GM19023 (cell line): ENCODE measurements around the gene HLA-DQB1.
A peak's percentile ranks its signal among the peaks of the same experiment; 100 is the strongest.
"Not testable (repeated sequence)": the region's sequence is repeated elsewhere in the genome, so short reads cannot be mapped to it uniquely, and the experiment has no call there.

Experiments
- ATAC-seq: cut with Tn5 transposase; IDR thresholded peaks from one replicate; pipeline ENCODE4 v1.9.1; 2021; ENCODE audit warnings: mild to moderate bottlenecking, moderate library complexity; ENCODE audit not compliant: unreplicated experiment

The HLA-DQB1 gene

DNA sequence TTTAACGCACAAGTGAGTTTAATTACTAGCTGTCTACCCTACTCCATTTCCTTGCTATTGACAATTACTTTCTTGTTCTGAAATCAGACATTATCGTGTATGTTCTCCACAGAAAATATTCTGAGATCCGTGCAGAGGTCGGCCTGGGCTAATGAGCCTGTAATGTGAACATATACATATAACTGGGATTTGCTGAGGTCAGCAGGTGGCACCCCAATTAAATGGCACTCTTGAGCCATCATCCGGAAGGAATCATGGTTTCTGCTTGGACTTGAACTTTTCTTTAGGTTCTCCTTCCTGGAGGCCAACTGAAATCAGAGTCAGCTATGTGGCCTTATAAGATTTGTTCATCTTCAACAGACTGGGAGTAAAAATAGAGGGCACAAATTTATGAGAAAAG is 3.6 kb downstream of the HLA-DQB1 start:
- no peak for ATAC-seq

DNA sequence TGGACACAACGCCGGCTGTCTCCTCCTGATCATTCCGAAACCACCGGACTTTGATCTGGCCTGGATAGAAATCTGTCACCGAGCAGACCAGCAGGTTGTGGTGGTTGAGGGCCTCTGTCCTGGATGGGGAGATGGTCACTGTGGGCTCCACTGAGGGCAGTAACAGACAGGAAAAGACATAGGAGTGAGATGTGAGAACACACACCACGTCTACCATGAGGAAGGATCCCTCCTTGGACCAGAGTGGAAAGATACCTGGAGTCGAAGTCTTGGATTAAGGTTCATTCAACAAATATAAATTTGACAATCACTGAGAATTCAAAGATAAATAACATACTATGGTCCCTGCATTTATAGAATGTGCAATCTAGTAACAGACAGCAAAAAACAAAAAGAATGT is 4.4 kb downstream of the HLA-DQB1 start:
- no peak for ATAC-seq

DNA sequence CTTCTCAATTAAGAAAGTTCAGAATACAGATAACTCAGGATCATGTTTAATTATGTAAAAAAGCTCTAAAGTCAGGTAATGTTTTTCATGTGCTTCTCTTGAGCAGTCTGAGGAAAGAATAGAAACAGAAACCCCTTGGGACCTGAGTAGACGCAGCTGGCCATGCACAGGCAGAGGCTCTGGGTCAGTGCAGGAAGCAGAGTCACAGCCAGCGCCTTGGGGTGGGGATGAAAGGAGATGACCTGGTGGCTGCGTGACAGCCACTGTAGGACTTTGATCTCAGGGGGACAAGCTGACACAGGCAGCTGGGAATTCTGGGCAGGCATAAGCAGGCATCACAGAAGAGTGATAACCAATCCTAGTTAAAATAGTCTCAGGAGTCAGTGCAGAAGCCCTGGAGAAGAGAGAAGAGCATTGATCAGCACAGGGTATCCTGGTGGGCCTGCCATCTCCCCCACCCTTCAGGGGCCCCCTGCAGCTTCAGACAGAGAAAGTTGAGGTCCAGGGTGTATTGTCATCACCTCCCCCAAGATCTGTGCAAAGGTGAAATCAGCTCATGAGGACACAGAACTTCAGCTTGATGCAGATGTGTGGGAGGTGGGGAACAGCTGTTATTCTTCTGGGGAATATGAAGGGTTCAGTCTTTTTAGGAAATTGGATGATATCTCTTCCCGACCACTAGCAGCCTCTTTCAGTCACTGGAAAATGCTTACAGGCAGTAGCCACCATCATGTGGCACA is 6.4 kb downstream of the HLA-DQB1 start:
- no peak for ATAC-seq

DNA sequence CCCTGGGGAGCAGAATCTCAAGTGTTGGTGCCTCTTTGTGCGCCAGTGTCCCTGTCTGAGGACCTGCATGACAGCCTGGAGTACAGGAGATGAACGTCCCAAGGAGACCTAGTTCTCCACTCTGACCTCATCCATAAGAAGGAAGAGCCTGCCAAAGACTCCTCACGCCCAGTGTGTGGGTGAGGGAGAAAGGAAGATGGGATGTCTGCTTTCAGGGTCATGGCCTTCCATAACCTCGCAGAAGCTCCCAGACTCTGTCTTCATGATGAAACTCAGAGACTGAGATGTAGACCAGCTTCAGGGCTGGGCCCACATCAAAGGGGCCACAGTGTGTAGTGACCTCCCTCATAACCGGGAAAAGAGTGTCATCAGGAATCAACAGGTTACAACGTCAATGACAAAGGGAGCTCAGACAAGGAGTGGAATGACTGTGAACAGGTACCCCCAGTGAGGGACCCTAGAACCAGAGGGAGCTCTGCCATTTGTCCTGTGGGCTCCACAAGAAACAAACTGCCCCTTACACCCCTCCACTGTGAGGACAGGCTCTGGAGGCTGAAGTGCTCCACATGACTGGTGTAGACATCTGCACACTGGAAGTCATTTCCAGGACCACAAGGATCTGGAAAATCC is 8.1 kb downstream of the HLA-DQB1 start:
- ATAC-seq: no peak

DNA sequence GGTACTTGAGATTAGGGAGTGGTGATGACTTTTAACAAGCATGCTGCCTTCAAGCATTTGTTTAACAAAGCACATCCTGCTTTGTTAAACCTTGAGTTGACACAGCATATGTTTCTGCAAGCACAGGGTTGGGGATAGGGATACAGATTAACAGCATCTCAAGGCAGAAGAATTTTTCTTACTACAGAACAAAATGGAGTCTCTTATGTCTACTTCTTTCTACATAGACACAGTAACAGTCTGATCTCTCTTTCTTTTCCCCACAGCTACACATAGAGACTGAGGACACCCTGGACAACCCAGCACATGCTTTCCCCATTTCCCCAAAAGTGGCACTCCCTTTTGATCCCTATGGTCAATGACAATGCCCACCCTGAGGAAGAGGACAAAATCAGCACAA is 8.6 kb downstream of the HLA-DQB1 start:
- ATAC-seq: not testable (repeated sequence)

- ATAC-seq: not testable (repeated sequence)
Measured at GRCh38 chr6:32657329-32657728, 9.1 kb downstream of the HLA-DQB1 start.

- no peak for ATAC-seq
Measured at GRCh38 chr6:32655203-32655710, 11.2 kb downstream of the HLA-DQB1 start.

DNA sequence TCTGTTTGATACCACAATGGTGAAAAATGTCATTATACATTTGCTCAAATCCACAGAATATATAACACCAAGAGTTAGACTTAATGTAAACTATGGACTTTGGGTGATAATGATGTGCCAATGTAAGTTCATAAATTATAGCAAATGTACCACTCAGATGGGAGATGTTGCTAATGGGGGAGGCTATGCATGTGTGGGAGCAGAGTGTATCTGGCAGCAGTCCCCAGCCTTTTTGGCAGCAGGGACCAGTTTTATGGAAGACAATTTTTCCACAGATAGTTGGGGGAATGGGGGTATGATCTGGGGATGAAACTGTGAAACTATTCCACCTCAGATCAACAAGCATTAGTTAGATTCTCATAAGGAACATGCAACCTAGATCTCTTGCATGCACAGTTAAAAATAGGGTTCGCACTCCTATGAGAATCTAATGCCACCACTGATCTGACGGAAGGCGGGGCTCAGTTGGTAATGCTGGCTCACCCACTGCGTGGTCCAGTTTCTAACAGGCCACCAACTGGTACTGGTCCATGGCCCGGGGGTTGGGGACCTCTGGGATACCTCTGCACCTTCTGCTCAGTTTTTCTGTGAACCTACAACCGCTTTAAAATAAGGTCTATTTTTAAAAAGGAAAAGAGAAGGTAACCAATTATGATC is 21.3 kb downstream of the HLA-DQB1 start:
- no peak for ATAC-seq

GRCh38 chr6:32643904-32644303 is 22.6 kb downstream of the HLA-DQB1 start:
- no peak for ATAC-seq

GRCh38 chr6:32642720-32643106 is 23.7 kb downstream of the HLA-DQB1 start:
- no peak for ATAC-seq

- not testable (repeated sequence) for ATAC-seq
Measured at GRCh38 chr6:32641785-32642719, 24.4 kb downstream of the HLA-DQB1 start.

DNA sequence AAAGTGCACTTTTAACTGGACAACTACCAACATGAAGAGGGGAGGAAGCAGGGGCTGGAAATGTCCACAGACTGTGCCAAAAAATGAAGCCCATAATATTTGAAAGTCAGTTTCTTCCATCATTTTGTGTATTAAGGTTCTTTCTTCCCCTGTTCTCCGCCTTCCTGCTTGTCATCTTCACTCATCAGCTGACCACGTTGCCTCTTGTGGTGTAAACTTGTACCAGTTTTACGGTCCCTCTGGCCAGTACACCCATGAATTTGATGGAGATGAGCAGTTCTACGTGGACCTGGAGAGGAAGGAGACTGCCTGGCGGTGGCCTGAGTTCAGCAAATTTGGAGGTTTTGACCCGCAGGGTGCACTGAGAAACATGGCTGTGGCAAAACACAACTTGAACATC is 25.3 kb downstream of the HLA-DQB1 start:
- ATAC-seq: no peak

DNA sequence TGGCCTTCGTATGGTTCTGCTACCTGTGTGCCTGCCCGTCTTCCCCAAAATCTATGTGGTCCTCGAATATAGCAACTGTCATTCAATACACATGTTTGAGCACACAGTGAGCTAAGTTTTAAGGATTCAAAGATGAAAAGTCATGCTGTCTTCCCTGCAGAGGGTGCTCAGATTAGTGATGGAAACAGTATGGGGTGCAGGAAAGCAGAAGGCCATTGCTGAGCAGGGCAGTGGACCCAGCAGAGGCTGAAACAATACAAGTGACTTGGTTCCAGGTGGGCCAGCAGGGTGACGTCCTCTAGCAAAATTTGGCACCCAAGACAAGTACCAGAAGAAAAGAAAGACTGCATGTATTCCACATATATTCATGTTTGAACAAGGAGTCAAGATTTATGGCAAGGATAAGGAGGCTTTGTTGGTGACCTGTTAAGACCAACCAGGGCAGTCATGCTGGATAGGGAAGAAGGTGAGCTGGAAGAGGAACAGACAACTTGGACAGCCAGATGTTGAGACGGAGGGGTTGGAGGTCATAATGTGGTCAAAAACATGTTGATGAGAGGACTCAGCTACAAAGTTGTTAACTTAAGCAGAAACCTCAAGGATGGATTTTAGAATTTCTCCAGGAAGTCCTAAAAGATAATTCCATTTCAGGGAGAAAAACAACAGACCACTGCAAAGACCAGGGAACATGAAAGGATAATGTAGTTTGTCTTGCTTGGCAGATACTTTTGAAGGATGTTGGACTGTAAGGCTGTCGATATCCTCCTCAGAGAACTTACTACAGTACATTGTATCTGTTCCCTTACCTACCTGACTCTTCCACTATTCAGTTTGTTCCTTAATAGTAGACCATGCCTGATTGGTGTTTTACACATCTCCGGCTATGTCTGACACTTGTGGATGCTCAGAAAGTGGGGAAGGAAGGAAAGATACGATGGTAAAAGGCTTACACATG is 26.7 kb downstream of the HLA-DQB1 start:
- no peak for ATAC-seq

DNA sequence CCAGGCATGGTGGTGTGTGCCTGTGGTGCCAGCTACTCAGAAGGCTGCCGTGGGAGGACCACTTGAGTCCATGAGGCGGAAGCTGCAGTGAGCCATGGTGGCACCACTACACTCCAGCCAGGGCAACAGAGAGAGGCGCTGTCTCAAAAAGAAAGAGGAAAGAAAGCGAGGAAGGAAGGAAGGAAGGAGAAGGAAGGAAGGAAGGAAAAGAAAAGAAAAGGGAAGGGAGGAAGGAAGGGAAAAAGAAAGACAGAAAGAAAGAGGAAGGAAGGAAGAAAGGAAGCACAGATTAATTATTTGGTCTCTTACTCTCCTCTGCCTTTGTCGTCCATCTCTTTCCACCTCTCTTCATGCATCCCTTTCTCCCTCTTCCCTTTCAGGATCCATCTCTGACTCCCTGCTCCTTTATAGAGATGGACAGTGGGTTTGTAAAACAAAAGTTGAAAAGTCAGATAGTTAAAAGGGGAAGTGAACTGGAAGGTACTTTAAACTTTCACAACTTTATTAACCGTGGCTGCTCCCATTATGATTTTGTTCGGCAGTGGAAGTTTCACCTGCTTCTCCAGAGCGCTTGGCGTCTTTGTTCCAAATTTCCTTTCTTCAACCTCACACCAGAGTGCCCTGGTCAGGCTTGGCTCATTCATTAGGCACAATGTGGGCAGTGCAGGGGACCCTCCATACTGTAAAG is 27.8 kb downstream of the HLA-DQB1 start:
- ATAC-seq: no peak

GRCh38 chr6:32637883-32638282 is 28.6 kb downstream of the HLA-DQB1 start:
- ATAC-seq: no peak

GRCh38 chr6:32637219-32637880 is 29.1 kb downstream of the HLA-DQB1 start, which contains the start of gene HLA-DQA1:
HLA-DQA1 (plus strand) TSS chr6:32637406; CDS start chr6:32637459, 53 bp downstream.
- peak; percentile 77 for ATAC-seq

- ATAC-seq: no peak
Measured at GRCh38 chr6:32635526-32636123, 30.8 kb downstream of the HLA-DQB1 start.

- ATAC-seq: not testable (repeated sequence)
Measured at GRCh38 chr6:32629793-32630192, 36.7 kb downstream of the HLA-DQB1 start.
